ENCODE data around the gene TTLL11.
A peak's percentile ranks its signal among the peaks of the same experiment; 100 is the strongest.

TTLL11 gene

DNA sequence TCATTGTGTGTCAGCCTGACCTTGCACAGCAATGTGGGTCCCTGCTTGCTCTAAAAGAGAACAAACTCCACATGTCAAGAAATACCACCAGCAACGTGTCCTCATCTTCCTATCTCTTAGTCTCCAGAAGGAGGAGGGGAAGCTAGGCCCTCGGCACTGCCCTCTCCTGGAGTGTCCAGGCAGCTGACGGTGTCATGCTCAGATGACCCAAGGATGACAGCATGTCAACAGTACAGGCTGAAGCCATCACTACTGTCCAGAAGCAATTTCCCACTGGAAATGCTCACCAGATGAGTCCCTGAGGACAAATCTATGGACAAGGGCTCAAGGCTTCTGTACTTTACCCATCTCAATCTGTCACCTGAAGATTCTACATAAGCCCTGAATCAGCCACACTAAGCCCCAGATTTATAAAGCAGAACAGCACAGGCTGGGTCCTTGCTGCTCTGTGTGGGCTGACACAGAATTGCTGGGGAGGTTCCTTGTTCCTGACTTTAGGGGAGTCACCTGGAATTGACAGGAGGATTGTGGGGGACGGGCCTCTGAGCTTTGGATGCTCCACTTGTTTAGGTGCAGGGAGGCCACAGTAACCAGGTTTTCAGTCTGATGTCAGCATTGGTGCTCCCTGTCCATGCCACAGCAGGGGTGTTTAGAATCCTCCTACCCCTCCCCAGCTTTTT lies 231.5 kb downstream of the TTLL11 start:
- H3K4me3 ChIP-seq (ENCODE audit: low read length) = no peak overlapping the region
- peak; percentile 18 for DNase-seq (ENCODE audit: low read depth)
- TF ChIP-seq, protein P1, sequence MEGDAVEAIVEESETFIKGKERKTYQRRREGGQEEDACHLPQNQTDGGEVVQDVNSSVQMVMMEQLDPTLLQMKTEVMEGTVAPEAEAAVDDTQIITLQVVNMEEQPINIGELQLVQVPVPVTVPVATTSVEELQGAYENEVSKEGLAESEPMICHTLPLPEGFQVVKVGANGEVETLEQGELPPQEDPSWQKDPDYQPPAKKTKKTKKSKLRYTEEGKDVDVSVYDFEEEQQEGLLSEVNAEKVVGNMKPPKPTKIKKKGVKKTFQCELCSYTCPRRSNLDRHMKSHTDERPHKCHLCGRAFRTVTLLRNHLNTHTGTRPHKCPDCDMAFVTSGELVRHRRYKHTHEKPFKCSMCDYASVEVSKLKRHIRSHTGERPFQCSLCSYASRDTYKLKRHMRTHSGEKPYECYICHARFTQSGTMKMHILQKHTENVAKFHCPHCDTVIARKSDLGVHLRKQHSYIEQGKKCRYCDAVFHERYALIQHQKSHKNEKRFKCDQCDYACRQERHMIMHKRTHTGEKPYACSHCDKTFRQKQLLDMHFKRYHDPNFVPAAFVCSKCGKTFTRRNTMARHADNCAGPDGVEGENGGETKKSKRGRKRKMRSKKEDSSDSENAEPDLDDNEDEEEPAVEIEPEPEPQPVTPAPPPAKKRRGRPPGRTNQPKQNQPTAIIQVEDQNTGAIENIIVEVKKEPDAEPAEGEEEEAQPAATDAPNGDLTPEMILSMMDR (IDR thresholded peaks at IDR 0.05; ENCODE audit: insufficient read depth, low read depth, low read length, missing control alignments) = peak; percentile 42

- H3K4me3 ChIP-seq (ENCODE audit: low read length) = no peak overlapping the region
- TF ChIP-seq, protein P1 (IDR thresholded peaks at IDR 0.05; ENCODE audit: insufficient read depth, low read depth, low read length, missing control alignments) = no peak
- no peak for DNase-seq (ENCODE audit: low read depth)
Observed at GRCh38 chr9:121860744-121861143, 232.4 kb downstream of the TTLL11 start.

DNA sequence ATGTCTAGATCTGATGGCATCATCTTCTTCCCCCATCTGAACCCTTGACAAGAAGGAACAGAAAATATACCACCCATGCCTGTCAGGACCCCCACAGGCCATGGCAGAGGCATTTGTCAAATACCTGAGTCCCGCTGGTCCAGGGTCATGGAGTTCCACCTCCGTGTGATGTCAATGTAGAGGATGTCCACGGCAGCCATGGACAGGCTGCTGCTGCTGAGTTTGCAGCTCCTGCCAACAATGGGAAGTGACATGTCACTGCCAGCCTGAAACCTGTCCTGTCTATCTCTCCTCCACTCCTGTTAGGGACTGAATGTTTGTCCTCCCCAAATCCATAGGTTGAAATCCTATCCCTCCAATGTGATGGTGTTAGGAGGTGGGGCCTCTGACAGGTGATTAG lies 232.9 kb downstream of the TTLL11 start:
- H3K4me3 ChIP-seq (ENCODE audit: low read length) = no peak overlapping the region
- no peak for DNase-seq (ENCODE audit: low read depth)
- TF ChIP-seq, protein P1 (IDR thresholded peaks at IDR 0.05; ENCODE audit: insufficient read depth, low read depth, low read length, missing control alignments) = no peak

- no peak for DNase-seq (ENCODE audit: low read depth)
- TF ChIP-seq, protein P1 (IDR thresholded peaks at IDR 0.05; ENCODE audit: insufficient read depth, low read depth, low read length, missing control alignments) = no peak
- no peak overlapping the region for H3K4me3 ChIP-seq (ENCODE audit: low read length)
Observed at GRCh38 chr9:121859646-121860045, 233.5 kb downstream of the TTLL11 start.

- no peak for DNase-seq (ENCODE audit: low read depth)
Observed at GRCh38 chr9:121858788-121859187, 234.3 kb downstream of the TTLL11 start.

GRCh38 chr9:121857928-121858327 lies 235.2 kb downstream of the TTLL11 start:
- no peak for DNase-seq (ENCODE audit: low read depth)
- no peak overlapping the region for H3K4me3 ChIP-seq (ENCODE audit: low read length)
- TF ChIP-seq, protein P1 (IDR thresholded peaks at IDR 0.05; ENCODE audit: insufficient read depth, low read depth, low read length, missing control alignments) = no peak

More at GRCh38 chr9:121858788-121859187, 234.3 kb downstream of the TTLL11 start:
- TF ChIP-seq, protein P1 (IDR thresholded peaks at IDR 0.05; ENCODE audit: insufficient read depth, low read depth, low read length, missing control alignments) = no peak
- H3K4me3 ChIP-seq (ENCODE audit: low read length) = no peak overlapping the region

DNA sequence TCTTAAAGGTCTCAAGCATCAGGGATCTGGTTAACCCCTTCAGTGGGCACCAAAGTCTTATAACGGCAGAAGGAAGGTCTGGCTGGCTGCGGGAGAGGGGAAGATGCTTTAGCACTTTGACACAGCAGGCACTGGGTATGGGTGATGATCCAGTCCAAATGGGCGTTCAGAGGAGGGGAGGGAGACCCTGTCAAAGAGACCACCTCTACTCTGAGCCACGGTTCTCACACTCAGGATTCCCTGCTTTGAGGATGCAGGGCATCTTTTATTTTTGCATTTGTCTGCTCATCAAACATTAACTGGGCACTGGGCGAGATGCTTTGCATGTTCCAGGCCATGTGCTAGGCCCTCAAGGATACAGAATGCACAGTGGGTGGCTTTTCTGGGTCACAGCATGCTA lies 237.6 kb downstream of the TTLL11 start:
- DNase-seq (ENCODE audit: low read depth) = no peak
- H3K4me3 ChIP-seq (ENCODE audit: low read length) = no peak overlapping the region
- TF ChIP-seq, protein P1 (IDR thresholded peaks at IDR 0.05; ENCODE audit: insufficient read depth, low read depth, low read length, missing control alignments) = no peak
